CD4-positive, alpha-beta T cell treated with Interleukin-2 at 100 ng/mL for 4 hours (primary cell): ENCODE measurements around the gene PRKD2.
A peak's percentile ranks its signal among the peaks of the same experiment; 100 is the strongest.

Source experiments
- DNase-seq: peaks from one replicate; pipeline ENCODE4 v3.0.0-alpha.2; 2020; ENCODE audit warnings: low spot score

PRKD2 gene

GRCh38 chr19:46660551-46661019, 56.3 kb downstream of the PRKD2 start:
- DNase-seq, result no peak

GRCh38 chr19:46660008-46660517, 56.9 kb downstream of the PRKD2 start:
- no peak for DNase-seq

GRCh38 chr19:46659151-46660007, 57.5 kb downstream of the PRKD2 start:
- no peak for DNase-seq

GRCh38 chr19:46656541-46656940, 60.4 kb downstream of the PRKD2 start:
- DNase-seq, result no peak

- no peak for DNase-seq
Measured at GRCh38 chr19:46654621-46655152, 62.2 kb downstream of the PRKD2 start.

GRCh38 chr19:46650445-46650844, 66.5 kb downstream of the PRKD2 start:
- DNase-seq, result no peak

GRCh38 chr19:46648961-46649960, 67.7 kb downstream of the PRKD2 start:
- DNase-seq, result no peak

GRCh38 chr19:46648060-46648960, 68.6 kb downstream of the PRKD2 start:
- DNase-seq, result no peak

- no peak for DNase-seq
Measured at GRCh38 chr19:46646402-46646801, 70.5 kb downstream of the PRKD2 start.

GRCh38 chr19:46644720-46645119, 72.2 kb downstream of the PRKD2 start:
- DNase-seq, result no peak

GRCh38 chr19:46640656-46641055, 76.3 kb downstream of the PRKD2 start:
- DNase-seq, result no peak

- no peak for DNase-seq
Measured at GRCh38 chr19:46639358-46640182, 77.3 kb downstream of the PRKD2 start.

GRCh38 chr19:46637224-46637623, 79.7 kb downstream of the PRKD2 start:
- no peak for DNase-seq

- no peak for DNase-seq
Measured at GRCh38 chr19:46635920-46636761, 80.8 kb downstream of the PRKD2 start, which contains the start of gene GNG8. GNG8 (minus strand) TSS chr19:46636202; CDS start chr19:46634682, 1,520 bp downstream.

GRCh38 chr19:46634656-46635218, 82.2 kb downstream of the PRKD2 start:
- DNase-seq, result no peak

- peak; percentile 93 for DNase-seq
Measured at GRCh38 chr19:46634045-46634655, 82.8 kb downstream of the PRKD2 start.

GRCh38 chr19:46633130-46633529, 83.8 kb downstream of the PRKD2 start:
- DNase-seq, result no peak

- no peak for DNase-seq
Measured at GRCh38 chr19:46631481-46631880, 85.4 kb downstream of the PRKD2 start.
